ENCODE results near the gene SUPT5H. TPM values are rescaled to one million over a fixed set of nuclear protein-coding genes. Genes with fewer than 3 reads are reported as not detected.

Gene SUPT5H
- total and polyA plus RNA-seq, 2 experiments from 2014 or later, result 71.6 to 184 TPM

GRCh38 chr19:39492788-39493187 lies 47.4 kb downstream of the SUPT5H start:
- H3K27me3 ChIP-seq, result peaks cover 17% of the 10 kb centered on the region
- H4K20me1 ChIP-seq (ENCODE audit: insufficient read depth, poor library complexity, severe bottlenecking), result no peaks in the 10 kb centered on the region
- no peaks in the 10 kb centered on the region for H3K9me3 ChIP-seq (ENCODE audit: low read depth)
- no peaks in the 10 kb centered on the region for H3K79me2 ChIP-seq
- no peaks in the 10 kb centered on the region for H3K4me1 ChIP-seq (ENCODE audit: insufficient read depth)
- WGBS (ENCODE audit: low lambda C conversion rate, missing lambda C conversion rate), result 85% methylated on average over 3 of the region's 3 CpGs
- no peak for DNase-seq (ENCODE audit: low spot score)
- H3K27ac ChIP-seq, result no peak overlapping the region
- no peak overlapping the region for H3K4me2 ChIP-seq
- H3K4me3 ChIP-seq, result no peak overlapping the region
- TF ChIP-seq CTCF (IDR thresholded peaks at IDR 0.05; ENCODE audit: poor library complexity), result no peak
- TF ChIP-seq EZH2 (IDR thresholded peaks at IDR 0.05; ENCODE audit: borderline replicate concordance), result no peak
- no peak for TF ChIP-seq EZH2phosphoT487 (IDR thresholded peaks at IDR 0.05; ENCODE audit: low read depth, severe bottlenecking, unreplicated experiment)
- H2AFZ ChIP-seq, result no peak overlapping the region
- no peaks in the 10 kb centered on the region for H3K9me2 ChIP-seq (replicated peaks; ENCODE audit: insufficient read depth)
- no peaks in the 10 kb centered on the region for H3K36me3 ChIP-seq (replicated peaks; ENCODE audit: insufficient read depth, low read depth)

GRCh38 chr19:39494661-39495060 lies 49.3 kb downstream of the SUPT5H start:
- H3K27me3 ChIP-seq, result peaks cover 36% of the 10 kb centered on the region
- DNase-seq (ENCODE audit: low spot score), result no peak
- no peak overlapping the region for H3K4me3 ChIP-seq
- H2AFZ ChIP-seq, result no peak overlapping the region
- no peak overlapping the region for H3K27ac ChIP-seq
- H3K9me3 ChIP-seq (ENCODE audit: low read depth), result no peaks in the 10 kb centered on the region
- no peaks in the 10 kb centered on the region for H4K20me1 ChIP-seq (ENCODE audit: insufficient read depth, poor library complexity, severe bottlenecking)
- H3K9me2 ChIP-seq (replicated peaks; ENCODE audit: insufficient read depth), result no peaks in the 10 kb centered on the region
- no peak for TF ChIP-seq EZH2 (IDR thresholded peaks at IDR 0.05; ENCODE audit: borderline replicate concordance)
- no peak for TF ChIP-seq CTCF (IDR thresholded peaks at IDR 0.05; ENCODE audit: poor library complexity)
- no peak for TF ChIP-seq EZH2phosphoT487 (IDR thresholded peaks at IDR 0.05; ENCODE audit: low read depth, severe bottlenecking, unreplicated experiment)
- no peak overlapping the region for H3K4me2 ChIP-seq
- no peaks in the 10 kb centered on the region for H3K79me2 ChIP-seq
- peaks cover 12% of the 10 kb centered on the region for H3K4me1 ChIP-seq (ENCODE audit: insufficient read depth)
- WGBS (ENCODE audit: low lambda C conversion rate, missing lambda C conversion rate), result 89% methylated on average over 5 of the region's 5 CpGs
- no peaks in the 10 kb centered on the region for H3K36me3 ChIP-seq (replicated peaks; ENCODE audit: insufficient read depth, low read depth)

GRCh38 chr19:39496063-39496462 lies 50.7 kb downstream of the SUPT5H start:
- H2AFZ ChIP-seq, result no peak overlapping the region
- no peak overlapping the region for H3K4me2 ChIP-seq
- no peaks in the 10 kb centered on the region for H3K9me3 ChIP-seq (ENCODE audit: low read depth)
- no peak overlapping the region for H3K4me3 ChIP-seq
- no peak overlapping the region for H3K27ac ChIP-seq
- no peak for DNase-seq (ENCODE audit: low spot score)
- no peaks in the 10 kb centered on the region for H3K9me2 ChIP-seq (replicated peaks; ENCODE audit: insufficient read depth)
- peaks cover 12% of the 10 kb centered on the region for H3K4me1 ChIP-seq (ENCODE audit: insufficient read depth)
- no peak for TF ChIP-seq EZH2phosphoT487 (IDR thresholded peaks at IDR 0.05; ENCODE audit: low read depth, severe bottlenecking, unreplicated experiment)
- TF ChIP-seq CTCF (IDR thresholded peaks at IDR 0.05; ENCODE audit: poor library complexity), result no peak
- no peak for TF ChIP-seq EZH2 (IDR thresholded peaks at IDR 0.05; ENCODE audit: borderline replicate concordance)
- H3K27me3 ChIP-seq, result peaks cover 48% of the 10 kb centered on the region
- WGBS (ENCODE audit: low lambda C conversion rate, missing lambda C conversion rate), result 94% methylated on average over 5 of the region's 5 CpGs
- no peaks in the 10 kb centered on the region for H4K20me1 ChIP-seq (ENCODE audit: insufficient read depth, poor library complexity, severe bottlenecking)
- H3K36me3 ChIP-seq (replicated peaks; ENCODE audit: insufficient read depth, low read depth), result no peaks in the 10 kb centered on the region
- no peaks in the 10 kb centered on the region for H3K79me2 ChIP-seq

GRCh38 chr19:39497701-39497995 lies 52.3 kb downstream of the SUPT5H start:
- H3K4me1 ChIP-seq (ENCODE audit: insufficient read depth), result peaks cover 12% of the 10 kb centered on the region
- DNase-seq (ENCODE audit: low spot score), result no peak
- WGBS (ENCODE audit: low lambda C conversion rate, missing lambda C conversion rate), result 0% methylated on average over 7 of the region's 7 CpGs
- H3K36me3 ChIP-seq (replicated peaks; ENCODE audit: insufficient read depth, low read depth), result no peaks in the 10 kb centered on the region
- H3K4me3 ChIP-seq, result no peak overlapping the region
- H4K20me1 ChIP-seq (ENCODE audit: insufficient read depth, poor library complexity, severe bottlenecking), result no peaks in the 10 kb centered on the region
- peak overlapping the region; percentile 55 for H2AFZ ChIP-seq
- peaks cover 59% of the 10 kb centered on the region for H3K27me3 ChIP-seq
- H3K9me2 ChIP-seq (replicated peaks; ENCODE audit: insufficient read depth), result no peaks in the 10 kb centered on the region
- no peak for TF ChIP-seq EZH2 (IDR thresholded peaks at IDR 0.05; ENCODE audit: borderline replicate concordance)
- no peak for TF ChIP-seq CTCF (IDR thresholded peaks at IDR 0.05; ENCODE audit: poor library complexity)
- TF ChIP-seq EZH2phosphoT487 (IDR thresholded peaks at IDR 0.05; ENCODE audit: low read depth, severe bottlenecking, unreplicated experiment), result no peak
- peak overlapping the region; percentile 78 for H3K4me2 ChIP-seq
- no peaks in the 10 kb centered on the region for H3K9me3 ChIP-seq (ENCODE audit: low read depth)
- H3K27ac ChIP-seq, result no peak overlapping the region
- H3K79me2 ChIP-seq, result no peaks in the 10 kb centered on the region

Measured in hepatocyte (in vitro differentiated cells).